Mucosa of descending colon (tissue), 3 donors: Measurements from ENCODE around the gene DSCAML1. TPM values are rescaled to one million over a fixed set of nuclear protein-coding genes. Genes with fewer than 3 reads are reported as not detected.

Experiments used
- ATAC-seq: fragments of 200-7000 bp; cut with Tn5 transposase; one replicate; pipeline ENCODE4 v1.9.1; 2020; ENCODE audit warnings: mild to moderate bottlenecking, moderate library complexity
- DNase-seq, 3 donors: peaks; one replicate each; pipeline ENCODE4 v3.0.0-alpha.2; 2020
- H3K36me3 ChIP-seq: fragments of 200-600 bp; one replicate; pipeline ENCODE4 v1.8.0; 2021; ENCODE audit warnings: low read depth, mild to moderate bottlenecking
- H3K4me1 ChIP-seq: fragments of 200-600 bp; one replicate; pipeline ENCODE4 v1.8.0; 2021; ENCODE audit warnings: low read depth, mild to moderate bottlenecking
- H3K4me3 ChIP-seq: fragments of 200-600 bp; one replicate; pipeline ENCODE4 v1.8.0; 2021; ENCODE audit warnings: mild to moderate bottlenecking
- H3K9me3 ChIP-seq: fragments of 200-600 bp; one replicate; pipeline ENCODE4 v1.8.0; 2021; ENCODE audit warnings: mild to moderate bottlenecking
- CTCF ChIP-seq: fragments of 200-600 bp; IDR thresholded peaks from one replicate; pipeline ENCODE4 v1.8.0; 2022; ENCODE audit warnings: antibody characterized with exemption, mild to moderate bottlenecking
- intact Hi-C, 2 donors: fragments of 100-400 bp; cut with DNase I in 1 of 2; cut with micrococcal nuclease in 1 of 2; formaldehyde crosslinking; loops; one replicate each; pipeline versions ENCODE4 v1.11.0 to v1.11.1; 2022; cut with DNase I, micrococcal nuclease
- total RNA-seq, 3 donors: library from RNA; stranded (reverse); fragmentation: NEBNext Ultra II Directional in 2 of 3; extraction: Animal tissue kit (Norgen Biotek cat#: 25700) in 2 of 3; gene quantifications; one replicate each; pipeline versions ENCODE4 v1.2.1 to v1.2.4, GENCODE V29; 2021 to 2023
- donor health status: DM: no; HTN: no; CAD: no; lungs with moderate emphysema.
- donor health status: DM: no; HTN: no; CAD: no.
- donor health status: DM: no; HTN: yes; CAD: no.

DSCAML1 gene
- total RNA-seq, 3 donors from 2014 or later: 5.0 to 5.5 (median 5.3) TPM

- H3K4me1 ChIP-seq: no peaks in the 10 kb centered on the region
- H3K4me3 ChIP-seq: no peak overlapping the region
- no peak for TF ChIP-seq CTCF
- no peaks in the 10 kb centered on the region for H3K36me3 ChIP-seq
- ATAC-seq (no peak), DNase-seq (peak in 2 of 3 donors; percentile 10 to 38)
- no peaks in the 10 kb centered on the region for H3K9me3 ChIP-seq
- intact Hi-C loops: no loop called here
These were observed 258.5 kb downstream of the DSCAML1 start for GRCh38 chr11:117538263-117539135.

- ATAC-seq (no peak), DNase-seq (peak in 2 of 3 donors; percentile 10 to 42)
- H3K36me3 ChIP-seq: no peaks in the 10 kb centered on the region
- H3K4me1 ChIP-seq: no peaks in the 10 kb centered on the region
- H3K4me3 ChIP-seq: no peak overlapping the region
- no peak for TF ChIP-seq CTCF
- intact Hi-C loops: no loop called here
- no peaks in the 10 kb centered on the region for H3K9me3 ChIP-seq
These were observed 261.1 kb downstream of the DSCAML1 start for GRCh38 chr11:117535850-117536411.

GRCh38 chr11:117535201-117535849 is 261.7 kb downstream of the DSCAML1 start:
- Histone ChIP-seq H3K4me3 (no peak overlapping the region), H3K36me3 (no peaks in the 10 kb centered on the region), H3K9me3 (no peaks in the 10 kb centered on the region), H3K4me1 (no peaks in the 10 kb centered on the region)
- intact Hi-C loops: no loop called here
- peak; percentile 63 to 64 (median 63) for DNase-seq
- ATAC-seq: peak; percentile 79
- no peak for TF ChIP-seq CTCF

GRCh38 chr11:117532568-117532967 is 264.4 kb downstream of the DSCAML1 start:
- TF ChIP-seq CTCF: no peak
- intact Hi-C loops: no loop called here
- ATAC-seq: no peak
- Histone ChIP-seq H3K4me1 (no peaks in the 10 kb centered on the region), H3K4me3 (no peak overlapping the region), H3K9me3 (no peaks in the 10 kb centered on the region), H3K36me3 (no peaks in the 10 kb centered on the region)
- DNase-seq: no peak

GRCh38 chr11:117529816-117530215 is 267.2 kb downstream of the DSCAML1 start:
- no peak for ATAC-seq
- no peak overlapping the region for H3K4me3 ChIP-seq
- no peaks in the 10 kb centered on the region for H3K36me3 ChIP-seq
- no peak for TF ChIP-seq CTCF
- DNase-seq: no peak
- intact Hi-C loops: no loop called here
- H3K9me3 ChIP-seq: no peaks in the 10 kb centered on the region
- no peaks in the 10 kb centered on the region for H3K4me1 ChIP-seq
